Caco-2 (cell line): ENCODE measurements around the gene KCNJ11. TPM values are rescaled to one million over a fixed set of nuclear protein-coding genes. Genes with fewer than 3 reads are reported as not detected.

Source experiments
- BruUV-seq: library from RNA; stranded (reverse); fragments of 400-500 nt; replicated peaks from 2 replicates; lab custom pipeline; 2021; lab: Mats Ljungman, UMichigan
- CTCF ChIA-PET: fragments of 300-600 bp; sonication (Branson Sonifier 250); formaldehyde crosslinking; loops from one replicate; lab custom pipeline; 2022; ENCODE audit warnings: antibody characterized with exemption; lab: Charles Lee
- POLR2A ChIA-PET: fragments of 300-600 bp; sonication (Branson Sonifier 250); formaldehyde crosslinking; loops from one replicate; lab custom pipeline; 2022; ENCODE audit warnings: antibody characterized with exemption; lab: Charles Lee
- DNase-seq, 2 experiments: peaks; one replicate each; pipeline versions ENCODE4 v3.0.0 to v3.0.0-alpha.2; 2020 to 2022
- H3K27me3 ChIP-seq: replicated peaks from 2 replicates; pipeline ENCODE4 v1.6.0; 2011; ENCODE audit warnings: low read length; ENCODE audit not compliant: control insufficient read depth, insufficient read depth
- H3K36me3 ChIP-seq: 2 replicates; pipeline ENCODE4 v1.5.1; 2011; ENCODE audit warnings: low read length; ENCODE audit not compliant: control insufficient read depth, insufficient read depth
- H3K4me1 ChIP-seq: fragments of 250-450 bp; sonication (Bioruptor Pico); 2 replicates; pipeline ENCODE4 v1.5.1; 2020; ENCODE audit warnings: mild to moderate bottlenecking
- H3K4me3 ChIP-seq: 2 replicates; pipeline ENCODE4 v1.5.1; 2011; ENCODE audit warnings: low read depth, mild to moderate bottlenecking, control low read depth, low read length
- H3K9me3 ChIP-seq: fragments of 250-450 bp; sonication (Bioruptor Pico); 2 replicates; pipeline ENCODE4 v1.5.1; 2020; ENCODE audit warnings: mild to moderate bottlenecking, moderate library complexity
- H3K27ac Mint-ChIP-seq: one replicate; pipeline ENCODE4 v1.8.0; 2022; ENCODE audit warnings: mixed read lengths; ENCODE audit not compliant: unreplicated experiment
- H3K27me3 Mint-ChIP-seq: one replicate; pipeline ENCODE4 v1.8.0; 2022; ENCODE audit warnings: mixed read lengths; ENCODE audit not compliant: insufficient read depth, unreplicated experiment
- H3K36me3 Mint-ChIP-seq: one replicate; pipeline ENCODE4 v1.8.0; 2022; ENCODE audit warnings: mild to moderate bottlenecking, mixed read lengths; ENCODE audit not compliant: insufficient read depth, unreplicated experiment
- H3K4me1 Mint-ChIP-seq: one replicate; pipeline ENCODE4 v1.8.0; 2022; ENCODE audit warnings: low read depth, mixed read lengths; ENCODE audit not compliant: unreplicated experiment
- H3K4me3 Mint-ChIP-seq: one replicate; pipeline ENCODE4 v1.8.0; 2022; ENCODE audit warnings: mild to moderate bottlenecking, moderate library complexity, mixed read lengths; ENCODE audit not compliant: unreplicated experiment
- H3K9me3 Mint-ChIP-seq: one replicate; pipeline ENCODE4 v1.8.0; 2022; ENCODE audit warnings: mixed read lengths; ENCODE audit not compliant: unreplicated experiment
- intact Hi-C: fragments of 100-400 bp; cut with micrococcal nuclease; formaldehyde crosslinking; loops from one replicate; pipeline ENCODE4 v1.10.0; 2022; ENCODE audit not compliant: unreplicated experiment
- total RNA-seq: library from RNA; stranded (reverse); gene quantifications from 2 replicates; pipeline ENCODE4 v1.2.3, GENCODE V29; 2022
- TF ChIP-seq, protein P1 (sequence below), 2 experiments: fragments of 200-600 bp in 1 of 2; IDR thresholded peaks; 1 replicate in 1 of 2; 2 replicates in 1 of 2; pipeline versions ENCODE4 v1.5.1 to v1.8.0; 2011 to 2022; ENCODE audit warnings: antibody characterized with exemption in 1 of 2, control low read depth in 1 of 2, inconsistent platforms in 1 of 2, low read depth in 1 of 2, low read length in 1 of 2, mild to moderate bottlenecking in 1 of 2, moderate library complexity in 1 of 2; ENCODE audit not compliant: insufficient read depth in 1 of 2, severe bottlenecking in 1 of 2, unreplicated experiment in 1 of 2

KCNJ11 gene
- total RNA-seq, 1 experiment from 2014 or later, result 3.4 TPM

DNA sequence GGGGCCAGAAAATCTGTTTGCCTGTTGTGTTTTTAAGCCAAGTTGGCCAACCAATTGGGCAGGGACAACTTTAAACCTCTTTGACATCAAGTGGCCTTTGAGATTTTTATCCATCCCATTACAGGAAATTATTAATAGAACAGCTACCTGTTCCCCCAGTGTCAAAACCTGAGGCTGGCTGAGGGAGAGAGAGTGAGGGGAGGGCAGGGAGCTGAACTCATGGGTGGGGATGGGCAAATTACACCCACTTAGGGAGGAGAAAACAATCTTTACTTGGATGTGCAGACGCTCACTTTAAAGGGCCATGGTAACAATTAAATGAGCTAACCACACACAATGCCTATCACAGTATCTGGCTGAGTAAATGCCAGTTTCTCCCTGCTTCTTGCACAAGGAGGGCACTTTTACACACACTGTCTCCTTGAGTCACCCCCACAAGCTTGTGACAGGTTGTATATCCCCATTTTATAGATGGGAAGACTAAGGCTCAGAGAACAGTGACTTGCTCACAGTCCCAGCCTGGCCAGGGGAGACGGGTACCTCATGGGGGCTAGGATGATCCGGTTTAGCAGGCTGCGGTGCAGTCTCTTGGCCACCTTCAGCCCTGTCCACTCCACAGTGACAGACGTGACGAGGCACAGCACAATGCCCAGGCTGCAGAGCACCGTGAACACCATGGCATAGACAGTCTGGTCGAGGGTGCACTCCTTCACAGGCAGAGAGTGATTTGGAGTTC is 17.8 kb upstream of the KCNJ11 start:
- CTCF ChIA-PET, result interaction anchor here (0.5 to 1.0 kb wide), 2 partner anchors 22 to 161 kb away, joined by 3 read pairs; no protein-coding TSS in a partner anchor
- Histone ChIP-seq H3K27me3 (no peaks in the 10 kb centered on the region), H3K36me3 (no peaks in the 10 kb centered on the region), H3K4me1 (no peaks in the 10 kb centered on the region), H3K9me3 (no peaks in the 10 kb centered on the region), H3K4me3 (no peak overlapping the region)
- intact Hi-C loops, result no loop called here
- H3K4me3 Mint-ChIP-seq, result no peak overlapping the region
- H3K4me1 Mint-ChIP-seq, result no peaks in the 10 kb centered on the region
- no peaks in the 10 kb centered on the region for H3K36me3 Mint-ChIP-seq
- TF ChIP-seq, protein P1, sequence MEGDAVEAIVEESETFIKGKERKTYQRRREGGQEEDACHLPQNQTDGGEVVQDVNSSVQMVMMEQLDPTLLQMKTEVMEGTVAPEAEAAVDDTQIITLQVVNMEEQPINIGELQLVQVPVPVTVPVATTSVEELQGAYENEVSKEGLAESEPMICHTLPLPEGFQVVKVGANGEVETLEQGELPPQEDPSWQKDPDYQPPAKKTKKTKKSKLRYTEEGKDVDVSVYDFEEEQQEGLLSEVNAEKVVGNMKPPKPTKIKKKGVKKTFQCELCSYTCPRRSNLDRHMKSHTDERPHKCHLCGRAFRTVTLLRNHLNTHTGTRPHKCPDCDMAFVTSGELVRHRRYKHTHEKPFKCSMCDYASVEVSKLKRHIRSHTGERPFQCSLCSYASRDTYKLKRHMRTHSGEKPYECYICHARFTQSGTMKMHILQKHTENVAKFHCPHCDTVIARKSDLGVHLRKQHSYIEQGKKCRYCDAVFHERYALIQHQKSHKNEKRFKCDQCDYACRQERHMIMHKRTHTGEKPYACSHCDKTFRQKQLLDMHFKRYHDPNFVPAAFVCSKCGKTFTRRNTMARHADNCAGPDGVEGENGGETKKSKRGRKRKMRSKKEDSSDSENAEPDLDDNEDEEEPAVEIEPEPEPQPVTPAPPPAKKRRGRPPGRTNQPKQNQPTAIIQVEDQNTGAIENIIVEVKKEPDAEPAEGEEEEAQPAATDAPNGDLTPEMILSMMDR (IDR thresholded peaks at IDR 0.05; ENCODE audit: insufficient read depth in 1 of 2, low read depth in 1 of 2, low read length in 1 of 2, severe bottlenecking in 1 of 2, unreplicated experiment in 1 of 2), result no peak
- BruUV-seq, result no TSS peak
- POLR2A ChIA-PET, result no interaction called here
- no peak for DNase-seq
- no peaks in the 10 kb centered on the region for H3K9me3 Mint-ChIP-seq
- no peak overlapping the region for H3K27ac Mint-ChIP-seq
- no peaks in the 10 kb centered on the region for H3K27me3 Mint-ChIP-seq

DNA sequence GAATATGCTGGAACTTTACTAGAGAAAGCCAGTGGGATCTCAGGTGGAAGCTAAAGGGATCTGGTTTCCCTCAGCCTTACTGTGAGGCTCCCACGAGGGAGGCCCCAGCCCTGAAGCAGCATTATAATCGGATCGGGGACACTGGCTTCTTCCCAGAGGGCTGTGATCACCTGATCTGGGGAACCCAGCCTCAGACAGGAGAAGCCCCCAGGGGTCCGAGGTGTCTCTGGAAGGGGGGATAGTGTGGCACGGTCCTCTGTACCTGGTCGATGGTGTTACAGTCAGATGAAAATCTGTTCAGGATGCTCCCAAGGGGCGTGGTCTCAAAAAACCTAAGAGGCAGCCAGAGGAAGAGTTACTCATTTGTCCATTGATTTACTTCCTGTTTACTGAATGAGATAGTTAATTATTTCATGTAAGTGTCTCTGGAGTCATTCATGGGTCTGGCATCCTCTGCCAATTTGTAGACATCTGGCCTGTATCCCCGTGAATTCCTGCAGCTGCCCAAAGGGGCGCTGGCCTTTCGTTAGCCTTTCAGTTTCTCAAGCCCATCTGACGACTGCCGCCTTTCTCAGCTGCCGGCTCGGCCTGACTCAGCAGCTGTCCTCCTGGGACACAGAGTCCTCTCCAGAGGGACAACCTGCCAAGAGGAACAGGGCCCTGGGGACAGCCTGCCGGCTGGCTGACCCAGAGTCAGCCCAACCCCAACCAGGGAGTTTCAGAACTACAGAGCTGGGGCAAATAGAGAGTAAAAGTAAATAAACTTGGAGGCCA is 17.0 kb upstream of the KCNJ11 start:
- TF ChIP-seq, protein P1 (IDR thresholded peaks at IDR 0.05; ENCODE audit: insufficient read depth in 1 of 2, low read depth in 1 of 2, low read length in 1 of 2, severe bottlenecking in 1 of 2, unreplicated experiment in 1 of 2), result peak in 1 of 2 experiments; percentile 39
- Mint-ChIP-seq H3K27ac (no peak overlapping the region), H3K4me3 (no peak overlapping the region)

DNA sequence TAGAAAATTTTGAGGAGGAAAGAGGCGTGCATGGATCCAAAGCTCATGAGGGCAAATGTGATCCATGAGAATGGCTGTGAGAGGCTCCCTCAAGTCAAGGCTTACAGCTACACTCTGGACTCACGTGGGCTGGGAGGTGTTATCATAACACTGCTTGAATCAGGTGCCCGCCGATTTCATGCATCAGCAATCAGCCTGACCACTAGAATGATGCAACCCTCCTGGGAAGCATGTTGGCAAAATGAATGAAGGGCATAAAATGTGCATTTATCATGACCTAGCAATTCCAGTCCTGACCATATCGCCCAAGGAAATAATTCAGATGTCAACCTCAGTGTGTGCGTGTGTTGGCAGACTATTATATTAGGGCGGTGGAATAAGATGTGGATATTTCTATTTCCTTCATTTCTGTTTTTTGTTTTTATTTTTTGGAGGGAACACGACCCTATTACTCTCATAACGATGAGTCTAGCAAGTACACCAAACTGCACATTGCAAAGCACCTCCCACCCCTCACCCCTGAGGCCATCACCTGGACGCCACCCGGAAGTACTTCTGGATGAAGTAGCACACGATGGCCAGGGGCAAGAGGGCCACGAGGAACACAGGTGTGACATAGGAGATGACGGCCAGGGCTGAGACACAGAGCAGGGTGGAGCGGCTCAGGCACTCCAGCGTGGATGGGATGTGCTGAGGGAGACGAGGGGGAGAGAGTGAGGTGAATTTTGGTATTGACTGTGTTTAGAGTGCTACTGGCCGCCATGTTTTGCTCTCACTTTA is 15.7 kb upstream of the KCNJ11 start:
- DNase-seq, result no peak
- BruUV-seq, result no TSS peak
- Histone ChIP-seq H3K4me3 (no peak overlapping the region), H3K27me3 (no peaks in the 10 kb centered on the region), H3K4me1 (no peaks in the 10 kb centered on the region), H3K9me3 (no peaks in the 10 kb centered on the region), H3K36me3 (no peaks in the 10 kb centered on the region)
- Mint-ChIP-seq H3K9me3 (no peaks in the 10 kb centered on the region), H3K4me1 (no peaks in the 10 kb centered on the region), H3K36me3 (no peaks in the 10 kb centered on the region), H3K27me3 (peaks cover 6% of the 10 kb centered on the region), H3K27ac (no peak overlapping the region), H3K4me3 (no peak overlapping the region)
- CTCF ChIA-PET, result no interaction called here
- TF ChIP-seq, protein P1 (IDR thresholded peaks at IDR 0.05; ENCODE audit: insufficient read depth in 1 of 2, low read depth in 1 of 2, low read length in 1 of 2, severe bottlenecking in 1 of 2, unreplicated experiment in 1 of 2), result no peak
- POLR2A ChIA-PET, result no interaction called here
- intact Hi-C loops, result no loop called here

More for the DNA sequence above, 17.0 kb upstream of the KCNJ11 start:
- Histone ChIP-seq H3K27me3 (no peaks in the 10 kb centered on the region), H3K4me3 (no peak overlapping the region), H3K9me3 (no peaks in the 10 kb centered on the region), H3K36me3 (no peaks in the 10 kb centered on the region), H3K4me1 (no peaks in the 10 kb centered on the region)
- Mint-ChIP-seq H3K36me3 (no peaks in the 10 kb centered on the region), H3K9me3 (no peaks in the 10 kb centered on the region), H3K27me3 (no peaks in the 10 kb centered on the region), H3K4me1 (no peaks in the 10 kb centered on the region)
- ChIA-PET POLR2A (no interaction called here), CTCF (interaction anchor here (0.5 to 1.0 kb wide), 2 partner anchors 21 to 160 kb away, joined by 3 read pairs; no protein-coding TSS in a partner anchor)
- peak in 1 of 2 experiments; percentile 23 for DNase-seq
- BruUV-seq, result no TSS peak
- intact Hi-C loops, result no loop called here
